K562 treated with DMSO at 1 percent for 24 hours (cell line): Measurements from ENCODE around the gene FBXL16. TPM values are rescaled to one million over a fixed set of nuclear protein-coding genes. Genes with fewer than 3 reads are reported as not detected.

Source experiments
- total RNA-seq: library from RNA; unstranded; fragments of 300-600 nt; gene quantifications from 2 replicates; pipeline ENCODE4 v1.2.3, GENCODE V29; 2022; ENCODE audit warnings: low read depth; ENCODE audit not compliant: insufficient read depth

Gene FBXL16
- 4.8 and 5.8 TPM in 2 replicates for total RNA-seq

GRCh38 chr16:705431-706188 is at the start of gene FBXL16:
FBXL16 (minus strand) TSS chr16:705801; CDS start chr16:697405, 8,396 bp downstream.

GRCh38 chr16:740764-741505 is 35.3 kb upstream of the FBXL16 start, which contains the start of gene CIAO3:
CIAO3 (minus strand) TSS chr16:740997; CDS start chr16:740985, 12 bp downstream.

GRCh38 chr16:726438-727290 is 21.1 kb upstream of the FBXL16 start, which contains the start of the genes CCDC78 and HAGHL:
CCDC78 (minus strand) TSS chr16:726443; CDS start chr16:726367, 76 bp downstream.
HAGHL (plus strand) TSS chr16:727106; CDS start chr16:727510, 404 bp downstream.

GRCh38 chr16:720990-721764 is 15.6 kb upstream of the FBXL16 start, which contains the start of gene ANTKMT:
ANTKMT (plus strand) TSS chr16:721146; CDS start chr16:721275, 129 bp downstream.

GRCh38 chr16:714558-715476 is 9.2 kb upstream of the FBXL16 start, which contains the start of gene METRN:
METRN (plus strand) TSS chr16:715118; CDS start chr16:715290, 172 bp downstream.

GRCh38 chr16:684071-684794 is 21.4 kb downstream of the FBXL16 start, which contains the start of gene JMJD8:
JMJD8 (minus strand) TSS chr16:684334; CDS start chr16:684319, 15 bp downstream.

GRCh38 chr16:679814-680624 is 25.6 kb downstream of the FBXL16 start, which contains the start of gene STUB1:
STUB1 (plus strand) TSS chr16:680410; CDS start chr16:680526, 116 bp downstream.

GRCh38 chr16:674968-675883 is 30.4 kb downstream of the FBXL16 start, which contains the start of gene RHBDL1:
RHBDL1 (plus strand) TSS chr16:675671; CDS start chr16:675791, 120 bp downstream.

GRCh38 chr16:667780-668518 is 37.7 kb downstream of the FBXL16 start, which contains the start of gene RHOT2:
RHOT2 (plus strand) TSS chr16:668132; CDS start chr16:668200, 68 bp downstream.

GRCh38 chr16:648781-649589 is 56.6 kb downstream of the FBXL16 start, which contains the start of gene WDR90:
WDR90 (plus strand) TSS chr16:649365; CDS start chr16:649417, 52 bp downstream.

Other genes with a start within 250 kb of the FBXL16 start
- 64.7 and 73.6 TPM in 2 replicates for gene CAPN15, start 178.1 kb downstream of the FBXL16 start, total RNA-seq
- 0.23 TPM in 1 of 2 replicates, not detected in the other for gene PRR35, start 145.4 kb downstream of the FBXL16 start, total RNA-seq
- gene NHLRC4, start 138.8 kb downstream of the FBXL16 start, total RNA-seq, result 12.5 and 14.0 TPM in 2 replicates
- 55.4 and 66.8 TPM in 2 replicates for gene PIGQ, start 135.8 kb downstream of the FBXL16 start, total RNA-seq
- 42.1 and 47.9 TPM in 2 replicates for gene RAB40C, start 115.7 kb downstream of the FBXL16 start, total RNA-seq
- gene WFIKKN1, start 74.8 kb downstream of the FBXL16 start, total RNA-seq, result 13.4 and 16.8 TPM in 2 replicates
- gene METTL26, start 69.5 kb downstream of the FBXL16 start, total RNA-seq, result 134 and 166 TPM in 2 replicates
- 93.9 and 111 TPM in 2 replicates for gene MCRIP2, start 64.0 kb downstream of the FBXL16 start, total RNA-seq
- 2.6 and 4.1 TPM in 2 replicates for gene WDR90, start 56.4 kb downstream of the FBXL16 start, total RNA-seq
- gene RHOT2, start 37.7 kb downstream of the FBXL16 start, total RNA-seq, result 154 and 166 TPM in 2 replicates
- gene RHBDL1, start 30.1 kb downstream of the FBXL16 start, total RNA-seq, result 1.2 and 3.0 TPM in 2 replicates
- gene STUB1, start 25.4 kb downstream of the FBXL16 start, total RNA-seq, result 165 and 192 TPM in 2 replicates
- gene JMJD8, start 21.5 kb downstream of the FBXL16 start, total RNA-seq, result 102 and 106 TPM in 2 replicates
- gene WDR24, start 15.4 kb downstream of the FBXL16 start, total RNA-seq, result 33.8 and 37.4 TPM in 2 replicates
- 47.3 and 52.0 TPM in 2 replicates for gene METRN, start 9.3 kb upstream of the FBXL16 start, total RNA-seq
- gene ANTKMT, start 15.3 kb upstream of the FBXL16 start, total RNA-seq, result 76.2 and 84.9 TPM in 2 replicates
- 1.3 and 1.8 TPM in 2 replicates for gene CCDC78, start 20.6 kb upstream of the FBXL16 start, total RNA-seq
- gene HAGHL, start 21.3 kb upstream of the FBXL16 start, total RNA-seq, result 22.0 and 22.6 TPM in 2 replicates
- gene CIAO3, start 35.2 kb upstream of the FBXL16 start, total RNA-seq, result 40.1 and 45.9 TPM in 2 replicates
- not detected in 2 replicates for gene MSLN, start 54.9 kb upstream of the FBXL16 start, total RNA-seq
- 64.3 and 67.5 TPM in 2 replicates for gene RPUSD1, start 82.6 kb upstream of the FBXL16 start, total RNA-seq
- gene CHTF18, start 82.8 kb upstream of the FBXL16 start, total RNA-seq, result 46.3 and 54.9 TPM in 2 replicates
- gene GNG13, start 94.9 kb upstream of the FBXL16 start, total RNA-seq, result not detected in 2 replicates